DMS79 treated with DMSO at 0.1 percent for 48 hours (cell line): ENCODE data around the gene TMEM62.
"Not testable (repeated sequence)": the region's sequence is repeated elsewhere in the genome, so short reads cannot be mapped to it uniquely, and the experiment has no call there.

Source experiments
- DNase-seq: peaks from one replicate; lab custom pipeline; 2025; lab: John Stamatoyannopoulos, UW

TMEM62 gene

GRCh38 chr15:43121863-43122262 is 11.5 kb upstream of the TMEM62 start:
- DNase-seq, result no peak

- DNase-seq, result no peak
These were observed 8.2 kb upstream of the TMEM62 start for GRCh38 chr15:43125100-43125661.

DNA sequence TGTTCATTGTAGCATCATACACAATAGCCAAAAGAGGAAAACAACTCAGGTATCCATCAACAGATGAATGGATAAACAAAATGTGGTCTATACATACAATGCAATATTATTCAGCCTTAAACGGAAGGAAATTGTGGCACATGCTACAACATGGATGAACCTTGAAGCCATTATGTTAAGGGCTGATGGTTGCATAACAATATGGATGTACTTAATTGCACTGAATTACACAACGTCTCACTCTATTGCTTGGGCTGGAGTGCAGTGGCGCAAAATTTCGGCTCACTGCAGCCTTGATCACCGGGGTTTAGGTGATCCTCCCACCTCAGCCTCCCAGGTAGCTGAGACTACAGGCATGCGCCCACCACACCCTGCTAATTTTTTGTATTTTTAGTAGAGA is 7.0 kb upstream of the TMEM62 start:
- DNase-seq, result no peak

GRCh38 chr15:43127752-43128151 is 5.6 kb upstream of the TMEM62 start:
- peak; percentile 84 for DNase-seq

DNA sequence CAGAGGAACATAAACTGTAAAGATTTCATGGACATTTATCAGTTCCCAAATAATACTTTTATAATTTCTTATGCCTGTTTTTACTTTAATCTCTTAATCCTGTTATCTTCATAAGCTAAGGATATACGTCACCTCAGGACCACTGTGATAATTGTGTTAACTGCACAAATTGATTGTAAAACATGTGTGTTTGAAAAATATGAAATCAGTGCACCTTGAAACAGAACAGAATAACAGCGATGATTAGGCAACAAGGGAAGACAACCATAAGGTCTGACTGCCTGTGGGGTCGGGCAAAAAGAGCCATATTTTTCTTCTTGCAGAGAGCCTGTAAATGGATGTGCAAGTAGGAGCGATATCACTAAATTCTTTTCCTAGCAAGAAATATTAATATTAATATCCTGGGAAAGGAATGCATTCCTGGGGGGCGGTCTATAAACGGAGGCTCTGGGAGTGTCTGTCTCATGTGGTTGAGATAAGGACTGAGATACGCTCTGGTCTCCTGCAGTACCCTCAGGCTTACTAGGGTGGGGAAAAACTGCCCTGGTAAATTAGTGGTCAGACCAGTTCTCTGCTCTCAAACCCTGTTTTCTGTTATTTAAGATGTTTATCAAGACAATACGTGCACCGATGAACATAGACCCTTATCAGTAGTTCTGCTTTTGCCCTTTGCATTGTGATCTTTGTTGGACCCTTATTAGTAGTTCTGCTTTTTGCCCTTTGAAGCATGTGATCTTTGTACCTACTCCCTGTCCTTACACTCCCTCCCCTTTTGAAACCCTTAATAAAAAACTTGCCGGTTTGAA is 5.0 kb upstream of the TMEM62 start:
- not testable (repeated sequence) for DNase-seq

GRCh38 chr15:43128980-43129335 is 4.4 kb upstream of the TMEM62 start:
- no peak for DNase-seq

DNA sequence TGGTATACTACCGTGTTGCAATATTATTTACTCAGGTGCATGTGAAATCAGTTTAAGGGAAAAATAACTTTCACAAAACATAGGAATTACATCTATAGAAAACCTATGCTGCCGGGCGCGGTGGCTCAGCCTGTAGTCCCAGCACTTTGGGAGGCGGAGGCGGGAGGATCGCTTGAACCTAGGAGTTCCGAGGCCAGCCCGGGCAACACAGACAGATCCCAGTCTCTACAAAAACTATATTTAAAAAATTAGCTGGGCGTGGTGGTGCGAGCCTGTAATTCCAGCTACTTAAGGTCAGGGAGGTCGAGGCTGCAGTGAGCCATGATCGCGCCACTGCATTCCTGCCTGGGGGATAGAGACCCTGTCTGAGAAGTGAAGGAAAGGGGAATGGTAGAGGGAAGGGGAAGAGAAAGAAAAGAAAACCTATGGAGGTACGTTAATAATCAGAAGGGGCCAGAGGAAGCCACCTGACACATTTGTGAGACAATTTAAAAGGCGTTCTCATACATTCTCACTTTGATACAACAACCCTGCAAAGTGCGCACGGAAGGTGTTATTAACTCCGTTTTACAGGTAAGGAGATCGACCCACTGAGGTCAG is 456 bp upstream of the TMEM62 start:
- DNase-seq, result no peak

GRCh38 chr15:43134157-43134635 is 810 bp downstream of the TMEM62 start:
- no peak for DNase-seq

- no peak for DNase-seq
These were observed 2.0 kb downstream of the TMEM62 start for GRCh38 chr15:43135351-43135750.

DNA sequence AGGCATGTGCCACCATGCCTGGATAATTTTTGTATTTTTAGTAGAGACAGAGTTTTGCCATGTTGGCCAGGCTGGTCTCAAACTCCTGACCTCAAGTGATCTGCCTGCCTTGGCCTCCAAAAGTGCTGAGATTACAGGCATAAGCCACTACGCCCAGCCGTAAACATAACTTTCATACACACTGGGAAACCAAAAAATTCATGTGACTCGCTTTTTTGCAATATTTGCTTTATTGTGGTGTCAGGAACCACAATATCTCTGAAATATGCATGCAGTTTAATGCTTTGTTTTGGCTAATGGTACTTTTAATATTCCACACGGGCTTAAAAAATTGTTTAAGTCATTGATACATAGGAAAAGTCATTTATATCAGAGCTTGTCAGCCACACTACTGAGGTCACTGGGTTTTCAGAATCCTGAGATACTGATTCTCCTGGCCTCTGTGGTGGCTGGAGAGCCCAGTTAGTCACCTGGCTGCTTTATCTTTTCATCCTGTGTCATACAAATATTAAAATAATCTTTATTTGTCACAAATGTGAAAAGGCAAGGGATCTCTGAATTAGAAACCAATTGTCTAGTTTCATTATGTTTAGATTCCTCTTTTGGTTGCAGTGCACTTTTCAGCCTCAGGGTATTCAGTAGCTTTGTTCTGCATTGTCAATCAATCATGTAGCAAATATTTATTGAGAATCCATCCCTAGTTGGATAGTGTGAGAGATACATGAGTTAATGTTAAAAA is 10.0 kb downstream of the TMEM62 start:
- no peak for DNase-seq

GRCh38 chr15:43144512-43144911 is 11.1 kb downstream of the TMEM62 start:
- no peak for DNase-seq

DNA sequence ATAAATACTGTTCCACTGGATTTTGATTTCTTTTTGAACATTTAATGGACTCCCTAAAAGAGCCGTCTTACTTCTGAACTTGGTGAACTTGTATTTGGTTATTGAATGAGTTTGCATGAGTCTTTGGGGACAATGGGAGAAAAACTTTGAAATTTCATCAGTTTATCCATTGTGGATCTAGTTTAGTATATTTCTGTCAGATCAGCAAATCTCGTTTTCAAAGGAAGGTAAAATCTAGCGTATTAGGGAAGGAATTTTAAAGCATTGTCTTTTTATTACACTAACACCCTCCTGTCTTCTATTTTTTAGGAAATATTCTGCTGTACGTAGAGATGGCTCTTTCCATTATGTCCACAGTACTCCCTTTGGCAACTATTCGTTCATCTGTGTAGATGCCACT is 12.8 kb downstream of the TMEM62 start:
- DNase-seq, result no peak

DNA sequence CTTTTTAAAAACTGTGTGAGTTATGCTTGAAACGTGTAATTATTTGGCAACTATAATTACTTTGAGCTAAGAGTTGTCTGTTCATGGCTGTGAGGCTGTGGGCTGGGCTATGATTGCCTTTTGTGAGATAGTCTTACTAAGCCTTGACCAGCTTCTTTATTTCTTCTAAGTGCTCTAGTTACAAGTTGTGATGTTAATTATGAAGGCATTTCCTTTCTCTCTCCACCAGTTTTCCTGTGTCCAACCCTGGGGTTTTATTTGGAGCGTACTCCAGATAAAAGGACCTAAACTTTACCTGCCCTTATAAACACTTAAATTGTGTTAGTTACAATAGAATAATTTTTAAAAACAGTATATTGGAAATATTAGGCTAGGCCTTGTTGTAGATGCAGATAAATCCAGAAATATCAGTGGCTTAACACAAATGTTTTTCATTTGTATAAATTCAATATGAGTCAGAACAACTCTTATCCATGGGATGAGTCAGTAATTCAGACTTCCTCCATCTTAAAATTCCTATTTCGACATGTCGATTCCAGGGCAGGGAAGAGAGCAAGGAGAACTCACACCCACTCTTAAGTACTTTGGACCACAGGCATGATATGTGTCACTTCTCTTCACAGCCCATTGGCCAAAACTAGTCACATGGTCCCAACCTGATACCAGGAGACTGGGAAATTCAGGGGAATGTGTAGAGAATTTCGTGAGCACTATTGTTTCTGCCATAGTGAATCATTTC is 17.0 kb downstream of the TMEM62 start:
- no peak for DNase-seq

GRCh38 chr15:43151688-43152087 is 18.3 kb downstream of the TMEM62 start:
- DNase-seq, result no peak

DNA sequence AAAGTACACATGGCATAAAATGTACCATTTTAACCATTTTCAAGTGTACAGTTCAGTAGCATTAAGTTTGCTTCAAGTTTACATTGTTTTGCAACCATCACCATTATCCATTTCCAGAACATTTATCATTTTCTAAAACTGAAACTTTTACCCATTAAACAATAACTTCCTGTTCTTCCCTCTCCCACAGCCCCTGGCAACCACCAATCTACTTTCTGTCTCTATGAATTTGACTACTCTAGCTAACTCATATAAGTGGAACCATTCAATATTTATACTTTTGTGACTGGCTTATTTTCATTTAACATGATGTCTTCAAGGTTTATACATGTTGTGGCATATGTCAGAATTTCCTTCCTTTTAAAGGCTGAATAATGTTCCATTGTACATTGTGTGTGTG is 19.9 kb downstream of the TMEM62 start:
- no peak for DNase-seq

DNA sequence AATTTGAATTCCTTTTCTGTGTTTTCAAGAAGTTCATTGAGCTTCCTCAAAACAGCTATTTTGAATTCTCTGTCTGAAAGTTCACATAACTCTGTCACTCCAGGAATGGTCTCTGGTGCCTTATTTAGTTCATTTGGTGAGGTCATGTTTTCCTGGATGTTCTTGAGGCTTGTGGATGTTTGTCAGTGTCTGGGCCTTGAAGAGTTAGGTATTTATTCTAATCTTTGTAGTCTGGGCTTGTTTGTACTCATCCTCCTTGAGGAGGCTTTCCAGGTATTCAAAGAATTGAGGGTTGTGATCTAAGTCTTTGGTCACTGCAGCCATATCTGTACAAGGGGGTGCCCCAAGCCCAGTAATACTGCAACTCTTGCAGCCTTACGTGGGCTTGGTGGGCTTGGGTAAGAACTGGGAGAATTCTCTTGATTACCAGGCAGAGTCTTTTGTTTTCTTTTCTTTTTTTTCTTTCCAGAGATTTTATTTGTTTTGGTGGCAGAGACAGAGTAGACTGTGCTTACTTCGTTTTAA is 32.5 kb downstream of the TMEM62 start:
- no peak for DNase-seq

- not testable (repeated sequence) for DNase-seq
These were observed 33.9 kb downstream of the TMEM62 start for GRCh38 chr15:43167261-43167660.

DNA sequence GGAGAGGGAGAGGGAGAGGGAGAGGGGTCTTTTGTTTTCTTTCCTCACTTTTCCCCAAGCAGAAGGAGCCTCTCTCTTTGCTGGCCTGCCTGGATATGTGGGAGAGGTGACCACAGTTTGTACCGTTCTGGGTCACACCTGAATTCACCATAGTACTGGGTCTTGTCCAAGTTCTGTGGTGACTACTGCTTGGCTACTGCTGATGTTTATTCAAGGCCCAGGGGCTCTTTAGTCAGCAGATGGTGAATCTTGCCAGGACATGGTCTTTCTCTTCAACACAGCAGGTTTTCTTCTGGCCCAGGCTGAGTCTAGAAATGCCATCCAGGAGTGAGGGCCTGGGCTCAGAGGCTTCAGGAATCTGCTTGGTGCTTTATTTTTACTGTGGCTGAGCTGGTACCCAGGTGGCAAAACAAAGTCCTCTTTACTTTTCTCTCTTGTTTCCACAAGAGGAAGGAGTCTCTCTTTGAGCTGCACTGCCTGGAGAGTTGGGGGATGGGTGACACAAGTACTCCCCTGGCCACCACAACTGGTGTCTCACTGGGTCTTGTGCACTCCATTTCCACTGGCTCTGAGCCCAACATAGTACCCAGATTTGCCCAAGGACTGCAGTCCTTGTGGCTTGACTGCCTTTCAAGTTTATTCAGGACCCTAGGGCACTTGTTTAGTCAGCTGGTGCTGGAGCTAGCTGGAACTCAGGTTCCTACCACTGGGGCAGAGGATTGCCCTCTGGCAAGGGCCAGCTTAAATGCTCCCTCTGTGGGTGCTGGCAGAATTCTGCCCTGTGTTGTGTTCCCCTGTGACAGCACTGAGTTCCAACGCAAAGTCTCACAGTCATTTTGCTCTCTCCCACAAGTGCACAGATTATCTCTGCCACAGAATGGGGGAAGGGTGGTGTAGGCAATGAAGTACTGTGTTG is 35.1 kb downstream of the TMEM62 start:
- DNase-seq, result peak; percentile 7

- DNase-seq, result no peak
These were observed 36.5 kb downstream of the TMEM62 start for GRCh38 chr15:43169888-43170287.

DNA sequence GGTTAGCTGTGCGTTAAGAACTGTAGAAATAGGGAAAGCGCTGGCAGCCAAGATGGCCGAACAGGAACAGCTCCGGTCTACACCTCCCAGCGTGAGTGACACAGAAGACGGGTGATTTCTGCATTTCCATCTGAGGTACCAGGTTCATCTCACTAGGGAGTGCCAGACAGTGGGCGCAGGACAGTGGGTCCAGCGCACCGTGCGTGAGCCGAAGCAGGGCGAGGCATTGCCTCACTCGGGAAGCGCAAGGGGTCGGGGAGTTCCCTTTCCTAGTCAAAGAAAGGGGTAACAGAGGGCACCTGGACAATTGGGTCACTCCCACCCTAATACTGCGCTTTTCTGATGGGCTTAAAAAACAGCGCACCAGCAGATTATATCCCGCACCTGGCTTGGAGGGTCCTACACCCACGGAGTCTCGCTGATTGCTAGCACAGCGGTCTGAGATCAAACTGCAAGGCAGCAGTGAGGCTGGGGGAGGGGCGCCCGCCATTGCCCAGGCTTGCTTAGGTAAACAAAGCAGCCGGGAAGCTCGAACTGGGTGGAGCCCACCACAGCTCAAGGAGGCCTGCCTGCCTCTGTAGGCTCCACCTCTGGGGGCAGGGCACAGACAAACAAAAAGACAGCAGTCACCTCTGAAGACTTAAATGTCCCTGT is 42.4 kb downstream of the TMEM62 start:
- not testable (repeated sequence) for DNase-seq
